ENCODE measurements around the gene CTXN2. TPM values are rescaled to one million over a fixed set of nuclear protein-coding genes. Genes with fewer than 3 reads are reported as not detected.

Gene CTXN2
- total and polyA plus RNA-seq, 11 donors = not detected

- ATAC-seq (peak in 1 of 4 donors; percentile 28), DNase-seq (peak in 3 of 5 donors; percentile 9 to 31 (median 20))
- no peaks in the 10 kb centered on the region for H3K36me3 ChIP-seq
- H3K27me3 ChIP-seq = peaks cover 0 to 5% (median 0%) of the 10 kb centered on the region in 9 donors
- H3K9me3 ChIP-seq = no peaks in the 10 kb centered on the region
- WGBS, 4 donors = 33 to 40% (median 39%) methylated on average over 6 of the region's 6 CpGs
- intact Hi-C loops (cut with DNase I) = loop anchor here in 4 of 10 donors (5.0 to 10.0 kb wide), 2 partner anchors 138 to 1056 kb away; no protein-coding TSS in a partner anchor
- TF ChIP-seq, protein P1, sequence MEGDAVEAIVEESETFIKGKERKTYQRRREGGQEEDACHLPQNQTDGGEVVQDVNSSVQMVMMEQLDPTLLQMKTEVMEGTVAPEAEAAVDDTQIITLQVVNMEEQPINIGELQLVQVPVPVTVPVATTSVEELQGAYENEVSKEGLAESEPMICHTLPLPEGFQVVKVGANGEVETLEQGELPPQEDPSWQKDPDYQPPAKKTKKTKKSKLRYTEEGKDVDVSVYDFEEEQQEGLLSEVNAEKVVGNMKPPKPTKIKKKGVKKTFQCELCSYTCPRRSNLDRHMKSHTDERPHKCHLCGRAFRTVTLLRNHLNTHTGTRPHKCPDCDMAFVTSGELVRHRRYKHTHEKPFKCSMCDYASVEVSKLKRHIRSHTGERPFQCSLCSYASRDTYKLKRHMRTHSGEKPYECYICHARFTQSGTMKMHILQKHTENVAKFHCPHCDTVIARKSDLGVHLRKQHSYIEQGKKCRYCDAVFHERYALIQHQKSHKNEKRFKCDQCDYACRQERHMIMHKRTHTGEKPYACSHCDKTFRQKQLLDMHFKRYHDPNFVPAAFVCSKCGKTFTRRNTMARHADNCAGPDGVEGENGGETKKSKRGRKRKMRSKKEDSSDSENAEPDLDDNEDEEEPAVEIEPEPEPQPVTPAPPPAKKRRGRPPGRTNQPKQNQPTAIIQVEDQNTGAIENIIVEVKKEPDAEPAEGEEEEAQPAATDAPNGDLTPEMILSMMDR (IDR thresholded peaks at IDR 0.05) = peak; percentile 21 to 61 (median 49)
- no peak for TF ChIP-seq POLR2A (IDR thresholded peaks at IDR 0.05)
- no peak overlapping the region for H3K27ac ChIP-seq
- no peak overlapping the region for H3K4me3 ChIP-seq
- H3K4me1 ChIP-seq = no peaks in the 10 kb centered on the region
Observed at GRCh38 chr15:48250640-48251076, 59.2 kb downstream of the CTXN2 start.

DNA sequence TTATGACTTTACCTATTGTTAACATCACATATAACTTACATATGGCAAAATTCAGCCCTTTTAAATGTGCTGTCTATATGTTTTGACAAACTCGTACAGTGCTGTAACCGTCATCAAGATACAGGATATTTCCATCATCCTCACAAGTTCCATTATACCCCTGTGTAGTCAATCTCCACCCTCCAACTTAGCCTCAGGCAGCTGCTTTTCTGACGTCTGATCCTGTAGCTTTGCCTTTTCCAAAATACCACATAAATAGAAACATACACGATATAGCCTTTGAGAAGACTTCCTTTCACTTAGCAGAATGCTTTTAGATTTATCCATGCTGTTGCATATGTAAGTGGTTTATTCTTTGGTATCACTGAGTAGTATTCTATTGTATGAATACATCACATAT lies 61.7 kb downstream of the CTXN2 start:
- Histone ChIP-seq H3K4me1 (no peaks in the 10 kb centered on the region), H3K27ac (no peak overlapping the region), H3K27me3 (peaks cover 0 to 5% (median 0%) of the 10 kb centered on the region in 9 donors), H3K4me3 (no peak overlapping the region), H3K36me3 (no peaks in the 10 kb centered on the region), H3K9me3 (no peaks in the 10 kb centered on the region)
- DNase-seq (no peak), ATAC-seq (no peak)
- WGBS, 4 donors = 46 to 63% (median 54%) methylated on average over 4 of the region's 4 CpGs
- intact Hi-C loops (cut with DNase I) = loop anchor here in 4 of 10 donors (5.0 to 10.0 kb wide), 2 partner anchors 141 to 1058 kb away; no protein-coding TSS in a partner anchor
- TF ChIP-seq, protein P1 (IDR thresholded peaks at IDR 0.05) = no peak
- TF ChIP-seq POLR2A (IDR thresholded peaks at IDR 0.05) = no peak

Other genes with a start within 250 kb of the CTXN2 start
- not detected for gene SLC24A5, start 70.7 kb upstream of the CTXN2 start, total RNA-seq
- gene SLC24A5, start 70.7 kb upstream of the CTXN2 start, polyA plus RNA-seq = not detected
- 10 to 100 TPM in 7 of 9 donors, 1 to 10 TPM in 2; 5.5 to 17.3 (median 12.4) TPM for gene MYEF2, start 13.4 kb upstream of the CTXN2 start, total RNA-seq
- gene MYEF2, start 13.4 kb upstream of the CTXN2 start, polyA plus RNA-seq = 10 to 100 TPM in 1 of 2 donors, 1 to 10 TPM in 1; 7.7 to 11.1 TPM
- not detected for gene SLC12A1, start 14.6 kb downstream of the CTXN2 start, total RNA-seq
- gene SLC12A1, start 14.6 kb downstream of the CTXN2 start, polyA plus RNA-seq = not detected
- gene DUT, start 139.8 kb downstream of the CTXN2 start, total RNA-seq = 10 to 100 TPM; 50.9 to 79.9 (median 62.6) TPM
- gene DUT, start 139.8 kb downstream of the CTXN2 start, polyA plus RNA-seq = 10 to 100 TPM; 44.0 to 45.4 TPM

Measured in heart left ventricle (tissue), 16 donors.